ENCODE data around the gene RGS2.

The RGS2 gene

DNA sequence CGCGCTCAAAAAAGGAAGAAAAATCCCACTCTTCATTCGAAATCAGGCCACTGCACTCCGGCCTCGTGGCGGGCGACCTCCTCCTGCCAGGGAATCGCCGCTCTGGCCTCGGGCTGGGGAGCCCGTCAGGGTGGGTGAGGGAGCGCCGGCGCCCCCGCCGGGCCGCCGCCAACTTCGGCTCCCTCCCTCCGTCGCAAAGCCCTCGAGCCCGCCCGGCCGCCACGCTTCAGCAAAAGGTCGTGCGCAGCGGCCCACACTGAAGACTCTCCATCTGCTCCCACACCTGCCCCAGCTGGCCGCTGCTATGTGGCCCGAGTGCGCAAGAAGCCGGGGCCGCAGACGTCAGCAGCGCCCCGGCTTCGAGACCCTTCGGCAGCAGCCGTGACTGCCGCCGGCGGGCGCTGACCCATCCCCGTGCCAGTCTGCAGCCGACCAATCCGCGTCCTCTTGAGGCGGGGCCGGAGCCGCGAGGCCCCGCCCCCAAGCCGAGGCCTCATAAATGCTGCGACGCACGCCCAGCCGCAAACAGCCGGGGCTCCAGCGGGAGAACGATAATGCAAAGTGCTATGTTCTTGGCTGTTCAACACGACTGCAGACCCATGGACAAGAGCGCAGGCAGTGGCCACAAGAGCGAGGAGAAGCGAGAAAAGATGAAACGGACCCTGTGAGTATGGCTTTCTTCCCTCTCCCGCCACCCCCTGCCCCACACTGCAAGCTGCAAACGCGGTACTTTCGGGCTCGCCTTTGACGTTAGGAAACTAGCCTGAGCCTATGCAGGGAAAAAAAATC, at the start of gene RGS2:
Gene RGS2 (plus strand): TSS at position 522 of the 789 bp plus-strand sequence. CDS start 33 bp downstream, at position 555.
- peak; percentile 79 for DNase-seq (ENCODE audit: low read depth)
- TF ChIP-seq, protein P1, sequence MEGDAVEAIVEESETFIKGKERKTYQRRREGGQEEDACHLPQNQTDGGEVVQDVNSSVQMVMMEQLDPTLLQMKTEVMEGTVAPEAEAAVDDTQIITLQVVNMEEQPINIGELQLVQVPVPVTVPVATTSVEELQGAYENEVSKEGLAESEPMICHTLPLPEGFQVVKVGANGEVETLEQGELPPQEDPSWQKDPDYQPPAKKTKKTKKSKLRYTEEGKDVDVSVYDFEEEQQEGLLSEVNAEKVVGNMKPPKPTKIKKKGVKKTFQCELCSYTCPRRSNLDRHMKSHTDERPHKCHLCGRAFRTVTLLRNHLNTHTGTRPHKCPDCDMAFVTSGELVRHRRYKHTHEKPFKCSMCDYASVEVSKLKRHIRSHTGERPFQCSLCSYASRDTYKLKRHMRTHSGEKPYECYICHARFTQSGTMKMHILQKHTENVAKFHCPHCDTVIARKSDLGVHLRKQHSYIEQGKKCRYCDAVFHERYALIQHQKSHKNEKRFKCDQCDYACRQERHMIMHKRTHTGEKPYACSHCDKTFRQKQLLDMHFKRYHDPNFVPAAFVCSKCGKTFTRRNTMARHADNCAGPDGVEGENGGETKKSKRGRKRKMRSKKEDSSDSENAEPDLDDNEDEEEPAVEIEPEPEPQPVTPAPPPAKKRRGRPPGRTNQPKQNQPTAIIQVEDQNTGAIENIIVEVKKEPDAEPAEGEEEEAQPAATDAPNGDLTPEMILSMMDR (conservative IDR thresholded peaks at IDR 0.05; ENCODE audit: low read depth, low read length), result no peak
- peak within 1 kb of the TSS; percentile 95 for H3K4me3 ChIP-seq (ENCODE audit: low read length)

DNA sequence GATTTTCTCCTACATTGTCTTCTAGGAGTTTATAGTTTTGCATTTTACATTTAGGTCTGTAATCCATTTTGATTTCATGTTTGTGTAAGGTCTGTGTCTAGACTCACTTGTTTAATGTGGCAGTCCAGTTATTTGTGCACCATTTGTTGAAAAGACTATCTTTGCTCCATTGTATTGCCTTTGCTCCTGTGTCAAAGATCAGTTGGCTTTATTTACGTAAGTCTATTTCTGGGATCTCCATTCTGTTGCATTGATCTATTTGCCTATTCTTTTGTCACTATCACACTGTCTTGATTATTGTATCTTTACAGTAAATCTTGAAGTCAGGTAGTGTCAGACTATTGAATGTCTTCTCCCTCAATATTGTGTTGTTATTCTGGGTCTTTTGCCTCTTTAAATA, 49.7 kb upstream of the RGS2 start:
- TF ChIP-seq, protein P1 (conservative IDR thresholded peaks at IDR 0.05; ENCODE audit: low read depth, low read length), result no peak
- DNase-seq (ENCODE audit: low read depth), result no peak
- H3K4me3 ChIP-seq (ENCODE audit: low read length), result no peak overlapping the region

DNA sequence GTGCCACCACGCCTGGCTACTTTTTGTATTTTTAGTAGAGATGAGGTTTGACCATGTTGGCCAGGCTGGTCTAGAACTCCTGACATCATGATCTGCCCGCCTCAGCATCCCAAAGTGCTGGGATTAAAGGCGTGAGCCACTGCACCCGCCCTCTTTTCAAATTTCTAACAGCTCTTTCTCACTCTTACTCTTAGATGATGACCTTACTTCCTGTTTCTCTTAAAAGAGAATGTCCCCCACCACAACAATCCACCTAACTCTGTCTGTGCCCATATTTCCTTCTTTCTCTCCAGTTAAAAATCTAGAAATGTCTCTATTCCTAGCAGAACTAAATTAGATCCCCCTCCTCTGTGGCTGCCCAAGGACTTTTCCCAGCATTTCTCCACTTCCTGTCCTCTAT, 46.6 kb upstream of the RGS2 start:
- H3K4me3 ChIP-seq (ENCODE audit: low read length), result no peak overlapping the region
- TF ChIP-seq, protein P1 (conservative IDR thresholded peaks at IDR 0.05; ENCODE audit: low read depth, low read length), result no peak

DNA sequence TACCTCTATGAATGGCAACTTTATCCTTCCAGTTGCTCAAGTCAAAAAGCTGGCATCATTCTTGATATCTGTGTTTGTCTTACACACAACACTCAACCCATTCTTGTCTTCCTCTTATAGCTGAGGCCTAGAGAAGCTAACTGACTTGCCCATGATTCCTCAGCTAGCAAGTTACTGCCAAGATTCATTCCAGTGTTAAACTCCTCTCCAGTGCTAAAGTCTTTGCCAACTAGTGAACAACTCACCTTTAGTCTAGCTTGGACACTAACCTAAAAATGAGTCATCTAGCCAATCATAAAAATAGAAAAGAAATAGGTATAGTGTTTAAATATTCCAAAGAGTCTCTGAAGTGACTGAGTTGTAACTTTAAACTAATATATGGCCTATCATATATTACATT, 45.6 kb upstream of the RGS2 start:
- H3K4me3 ChIP-seq (ENCODE audit: low read length), result no peak overlapping the region
- TF ChIP-seq, protein P1 (conservative IDR thresholded peaks at IDR 0.05; ENCODE audit: low read depth, low read length), result no peak
- DNase-seq (ENCODE audit: low read depth), result no peak

More for the DNA sequence above, 46.6 kb upstream of the RGS2 start:
- no peak for DNase-seq (ENCODE audit: low read depth)

- H3K4me3 ChIP-seq (ENCODE audit: low read length), result no peak overlapping the region
- DNase-seq (ENCODE audit: low read depth), result no peak
- TF ChIP-seq, protein P1 (conservative IDR thresholded peaks at IDR 0.05; ENCODE audit: low read depth, low read length), result no peak
Observed at GRCh38 chr1:192763756-192764155, 45.1 kb upstream of the RGS2 start.

GRCh38 chr1:192764675-192765074, 44.2 kb upstream of the RGS2 start:
- DNase-seq (ENCODE audit: low read depth), result no peak
- no peak overlapping the region for H3K4me3 ChIP-seq (ENCODE audit: low read length)
- TF ChIP-seq, protein P1 (conservative IDR thresholded peaks at IDR 0.05; ENCODE audit: low read depth, low read length), result no peak

- peak overlapping the region; percentile 4 for H3K4me3 ChIP-seq (ENCODE audit: low read length)
- peak; percentile 65 for DNase-seq (ENCODE audit: low read depth)
Observed at GRCh38 chr1:192766009-192766625, 42.7 kb upstream of the RGS2 start.

More at GRCh38 chr1:192766009-192766625, 42.7 kb upstream of the RGS2 start:
- TF ChIP-seq, protein P1 (conservative IDR thresholded peaks at IDR 0.05; ENCODE audit: low read depth, low read length), result no peak
